ENCODE measurements around the gene WNK2. TPM values are rescaled to one million over a fixed set of nuclear protein-coding genes. Genes with fewer than 3 reads are reported as not detected.
"Not testable (repeated sequence)": the region's sequence is repeated elsewhere in the genome, so short reads cannot be mapped to it uniquely, and the experiment has no call there.

Gene WNK2
- total and polyA plus RNA-seq, 2 of the 4 experiments (the other 2 are of a cell fraction) = not detected

DNA sequence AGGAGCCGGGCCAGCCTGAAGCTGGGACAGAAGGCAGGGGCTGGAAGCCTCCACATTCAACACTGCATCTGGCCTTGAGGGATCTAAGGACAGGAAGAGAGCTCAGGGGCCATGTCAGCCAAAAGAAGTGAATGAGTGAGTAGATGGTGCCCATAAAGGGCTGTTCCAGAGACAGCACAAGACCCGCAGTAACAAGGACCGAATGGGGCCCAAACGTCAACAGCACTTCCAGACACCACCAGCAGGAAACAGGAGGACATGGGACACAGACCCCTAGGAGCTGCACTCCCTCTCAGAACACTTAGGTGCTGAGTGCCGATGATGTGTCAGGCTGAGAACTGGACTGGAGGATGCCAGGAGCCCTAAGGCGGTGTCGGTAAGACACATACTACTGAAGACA is 152.8 kb downstream of the WNK2 start:
- Histone ChIP-seq H3K9ac (ENCODE audit: low read depth, low read length) (no peak overlapping the region), H2BK5ac (ENCODE audit: low read depth, low read length, poor library complexity, severe bottlenecking) (no peak overlapping the region), H3K18ac (ENCODE audit: low read depth, low read length) (no peak overlapping the region), H3K9me1 (ENCODE audit: insufficient read depth, low read length) (no peaks in the 10 kb centered on the region), H4K91ac (ENCODE audit: insufficient read depth, low read depth, low read length) (no peak overlapping the region), H3K4me2 (ENCODE audit: low read depth, low read length) (no peak overlapping the region), H2AFZ (replicated peaks; ENCODE audit: low read length, poor library complexity) (no peak overlapping the region), H2BK20ac (ENCODE audit: low read depth, low read length) (no peak overlapping the region), H4K20me1 (ENCODE audit: insufficient read depth, low read length) (no peaks in the 10 kb centered on the region), H3K23ac (ENCODE audit: low read depth, low read length) (no peak overlapping the region), H3K9me3 (ENCODE audit: control insufficient read depth, insufficient read depth, low read length) (no peaks in the 10 kb centered on the region; the same call in 1 of the 2 replicates), H2BK120ac (ENCODE audit: low read depth, low read length) (no peak overlapping the region), H3K4me3 (ENCODE audit: insufficient read depth, low read depth, low read length) (no peak overlapping the region), H3K27ac (ENCODE audit: insufficient read depth, low read length) (no peak overlapping the region), H2AK5ac (ENCODE audit: low read depth, low read length) (no peak overlapping the region), H2BK15ac (ENCODE audit: low read depth, low read length) (no peak overlapping the region), H3K36me3 (ENCODE audit: control insufficient read depth, insufficient read depth, low read length) (no peaks in the 10 kb centered on the region), H3K27me3 (ENCODE audit: control insufficient read depth, insufficient read depth, low read length) (no peaks in the 10 kb centered on the region; the same call in 1 of the 2 replicates), H3K4me1 (ENCODE audit: control insufficient read depth, insufficient read depth, low read length) (no peaks in the 10 kb centered on the region), H3K56ac (ENCODE audit: extremely low read depth, insufficient read depth, low read length) (no peak overlapping the region), H2AK9ac (replicated peaks; ENCODE audit: low read depth, low read length, poor library complexity) (no peak overlapping the region), H3K14ac (replicated peaks; ENCODE audit: low read depth, low read length) (no peak overlapping the region), H3K4ac (ENCODE audit: low read depth, low read length) (no peak overlapping the region), H3K79me1 (ENCODE audit: low read depth in 1 of 2, low read length in 2 of 2) (no peaks in the 10 kb centered on the region), H4K8ac (ENCODE audit: low read depth in 2 of 2, low read length in 2 of 2) (no peak overlapping the region), H4K5ac (ENCODE audit: low read depth, low read length) (no peak overlapping the region)
- POLR2A ChIA-PET (ENCODE audit: unreplicated experiment) = no interaction called here
- no CpG with 5 or more reads among the region's 7 CpGs for WGBS, 2 experiments (ENCODE audit: extremely low coverage in 2 of 2, insufficient read length in 1 of 2)
- no peak for TF ChIP-seq CEBPB (IDR thresholded peaks at IDR 0.05; ENCODE audit: low read depth, low read length)
- no peak for TF ChIP-seq CHD1 (IDR thresholded peaks at IDR 0.05; ENCODE audit: low read depth, low read length)
- no peak for TF ChIP-seq MAZ (IDR thresholded peaks at IDR 0.05; ENCODE audit: borderline replicate concordance, low read depth, low read length)
- ATAC-seq (ENCODE audit: low read depth) (no peak), DNase-seq (no peak)
- intact Hi-C loops (cut with micrococcal nuclease) (no loop called here), dilution Hi-C loops (cut with HindIII; ENCODE audit: low sequenced_read_pairs, unreplicated experiment) (no loop called here), in situ Hi-C loops (cut with MboI; ENCODE audit: low sequenced_read_pairs) (no loop called here)
- CTCF ChIA-PET = no interaction called here
- BruUV-seq (replicated peaks) = no TSS peak

DNA sequence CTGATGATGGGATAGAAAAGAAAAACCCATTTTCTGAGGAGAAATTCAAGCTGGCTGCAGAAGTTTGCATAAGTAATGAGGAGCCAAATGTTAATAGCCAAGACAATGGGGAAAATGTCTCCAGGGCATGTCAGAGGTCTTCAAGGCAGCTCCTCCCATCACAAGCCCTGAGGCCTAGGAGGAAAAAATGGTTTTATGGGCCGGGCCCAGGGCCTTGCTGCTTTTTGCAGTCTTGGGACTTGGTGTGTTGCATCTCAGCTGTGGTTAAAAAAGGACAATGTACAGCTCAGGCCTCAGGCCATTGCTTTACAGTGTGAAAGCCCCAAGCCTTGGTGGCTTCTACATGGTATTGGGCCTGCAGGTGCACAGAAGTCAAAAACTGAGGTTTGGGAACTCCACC is 154.3 kb downstream of the WNK2 start:
- H2BK120ac ChIP-seq (ENCODE audit: low read depth, low read length); POLR2A ChIA-PET (ENCODE audit: unreplicated experiment); H2BK20ac ChIP-seq (ENCODE audit: low read depth, low read length); H4K91ac ChIP-seq (ENCODE audit: insufficient read depth, low read depth, low read length); H3K56ac ChIP-seq (ENCODE audit: extremely low read depth, insufficient read depth, low read length); BruUV-seq (replicated peaks); H3K79me1 ChIP-seq (ENCODE audit: low read depth in 1 of 2, low read length in 2 of 2); H3K14ac ChIP-seq (replicated peaks; ENCODE audit: low read depth, low read length); H3K23ac ChIP-seq (ENCODE audit: low read depth, low read length); H4K5ac ChIP-seq (ENCODE audit: low read depth, low read length); H3K9ac ChIP-seq (ENCODE audit: low read depth, low read length); in situ Hi-C loops (cut with MboI; ENCODE audit: low sequenced_read_pairs); H3K4me2 ChIP-seq (ENCODE audit: low read depth, low read length); H3K4me1 ChIP-seq (ENCODE audit: control insufficient read depth, insufficient read depth, low read length); H3K9me1 ChIP-seq (ENCODE audit: insufficient read depth, low read length); H2AFZ ChIP-seq (replicated peaks; ENCODE audit: low read length, poor library complexity); H2AK9ac ChIP-seq (replicated peaks; ENCODE audit: low read depth, low read length, poor library complexity); CTCF ChIA-PET; H3K18ac ChIP-seq (ENCODE audit: low read depth, low read length); DNase-seq; H2BK5ac ChIP-seq (ENCODE audit: low read depth, low read length, poor library complexity, severe bottlenecking); H4K20me1 ChIP-seq (ENCODE audit: insufficient read depth, low read length); H3K4me3 ChIP-seq (ENCODE audit: insufficient read depth, low read depth, low read length); intact Hi-C loops (cut with micrococcal nuclease); H3K27me3 ChIP-seq (ENCODE audit: control insufficient read depth, insufficient read depth, low read length); H3K27ac ChIP-seq (ENCODE audit: insufficient read depth, low read length); H4K8ac ChIP-seq (ENCODE audit: low read depth in 2 of 2, low read length in 2 of 2); ATAC-seq (ENCODE audit: low read depth); H2BK15ac ChIP-seq (ENCODE audit: low read depth, low read length); H2AK5ac ChIP-seq (ENCODE audit: low read depth, low read length); H3K36me3 ChIP-seq (ENCODE audit: control insufficient read depth, insufficient read depth, low read length); dilution Hi-C loops (cut with HindIII; ENCODE audit: low sequenced_read_pairs, unreplicated experiment); H3K9me3 ChIP-seq (ENCODE audit: control insufficient read depth, insufficient read depth, low read length); H3K4ac ChIP-seq (ENCODE audit: low read depth, low read length): not testable (repeated sequence)
- WGBS, 2 experiments (ENCODE audit: extremely low coverage in 2 of 2, insufficient read length in 1 of 2) = 0% methylated on average over 1 of the region's 1 CpG; no CpG with 5 or more reads in 1 of the 2 experiments

All from IMR-90 (cell line).